ENCODE measurements around the gene LIPI.

Gene LIPI

DNA sequence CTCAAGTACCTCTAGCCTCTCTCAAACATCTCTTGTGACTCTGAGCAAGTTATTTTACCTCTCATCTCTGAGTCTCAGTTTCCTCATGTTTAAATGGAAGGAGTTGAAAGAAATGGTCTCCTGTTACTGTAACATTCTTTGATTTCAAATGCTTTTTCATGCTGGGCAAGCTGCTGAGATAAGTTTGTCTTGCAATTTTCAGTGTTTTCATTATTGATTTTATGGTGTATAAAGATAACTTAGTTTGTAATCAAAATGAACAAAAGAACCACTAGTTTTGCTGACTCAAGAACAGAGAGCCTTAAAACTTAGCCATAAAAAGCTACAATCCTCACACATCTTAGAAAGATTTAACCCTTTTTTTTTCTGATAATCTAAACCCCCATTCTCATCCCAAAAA lies 4.5 kb downstream of the LIPI start:
- TF ChIP-seq, protein P1, sequence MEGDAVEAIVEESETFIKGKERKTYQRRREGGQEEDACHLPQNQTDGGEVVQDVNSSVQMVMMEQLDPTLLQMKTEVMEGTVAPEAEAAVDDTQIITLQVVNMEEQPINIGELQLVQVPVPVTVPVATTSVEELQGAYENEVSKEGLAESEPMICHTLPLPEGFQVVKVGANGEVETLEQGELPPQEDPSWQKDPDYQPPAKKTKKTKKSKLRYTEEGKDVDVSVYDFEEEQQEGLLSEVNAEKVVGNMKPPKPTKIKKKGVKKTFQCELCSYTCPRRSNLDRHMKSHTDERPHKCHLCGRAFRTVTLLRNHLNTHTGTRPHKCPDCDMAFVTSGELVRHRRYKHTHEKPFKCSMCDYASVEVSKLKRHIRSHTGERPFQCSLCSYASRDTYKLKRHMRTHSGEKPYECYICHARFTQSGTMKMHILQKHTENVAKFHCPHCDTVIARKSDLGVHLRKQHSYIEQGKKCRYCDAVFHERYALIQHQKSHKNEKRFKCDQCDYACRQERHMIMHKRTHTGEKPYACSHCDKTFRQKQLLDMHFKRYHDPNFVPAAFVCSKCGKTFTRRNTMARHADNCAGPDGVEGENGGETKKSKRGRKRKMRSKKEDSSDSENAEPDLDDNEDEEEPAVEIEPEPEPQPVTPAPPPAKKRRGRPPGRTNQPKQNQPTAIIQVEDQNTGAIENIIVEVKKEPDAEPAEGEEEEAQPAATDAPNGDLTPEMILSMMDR (IDR thresholded peaks at IDR 0.05) = no peak

DNA sequence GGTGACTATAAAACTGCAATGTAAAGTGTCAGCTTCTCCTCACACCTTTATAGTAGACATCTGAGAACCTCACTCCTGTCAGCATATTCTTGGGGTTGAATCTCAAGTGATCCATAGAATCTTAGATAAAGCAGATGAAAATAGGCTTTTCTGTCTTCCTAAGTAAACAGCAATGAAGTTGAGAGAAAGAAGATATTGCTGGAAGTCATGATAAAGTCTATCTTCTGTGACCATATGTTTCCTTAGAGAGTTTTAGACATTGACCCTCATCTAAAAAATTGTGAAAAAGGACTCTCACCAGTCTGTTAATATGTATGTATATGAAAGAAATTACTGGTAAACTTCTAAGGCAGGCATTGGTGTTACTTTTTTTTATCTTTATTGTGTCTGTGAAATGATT lies 66.8 kb downstream of the LIPI start:
- TF ChIP-seq, protein P1 (IDR thresholded peaks at IDR 0.05) = no peak

DNA sequence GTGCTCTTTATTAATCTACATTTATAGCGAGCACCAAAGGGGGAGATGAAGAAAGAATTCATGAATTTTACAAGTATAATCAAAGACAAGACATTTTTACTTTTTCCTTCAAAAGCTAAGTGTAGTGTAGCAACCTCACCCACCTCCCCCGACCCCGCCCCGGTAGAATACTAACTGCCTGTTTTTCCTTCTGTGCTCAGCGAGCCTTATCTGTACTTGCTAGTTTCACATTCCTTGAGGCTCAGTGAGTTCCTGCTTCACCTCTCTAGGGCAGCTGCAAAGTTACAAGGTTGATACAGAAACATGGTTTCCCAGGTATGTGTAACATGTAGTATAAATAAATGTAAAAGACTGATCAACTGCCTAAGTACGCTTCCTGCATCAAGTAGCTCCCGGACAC lies 86.5 kb downstream of the LIPI start:
- TF ChIP-seq, protein P1 (IDR thresholded peaks at IDR 0.05) = no peak

DNA sequence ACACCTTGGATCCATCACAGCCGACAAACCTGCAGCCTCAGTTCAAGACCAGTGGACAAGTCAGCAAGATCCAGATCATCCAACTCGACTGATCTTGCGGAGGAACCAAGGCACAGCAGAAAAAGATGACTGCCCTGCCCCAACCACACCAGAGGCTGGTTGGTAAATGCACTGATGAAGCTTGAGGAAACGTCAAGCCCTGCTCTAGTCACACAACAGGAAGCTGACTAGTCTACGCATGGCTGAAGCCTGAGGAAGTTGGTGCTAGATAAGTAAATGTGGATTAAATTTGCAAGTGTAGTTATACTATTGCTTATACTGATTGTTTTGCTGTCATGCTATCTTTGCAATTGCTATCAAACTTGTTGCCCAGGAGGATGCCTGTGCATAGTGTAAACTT lies 89.0 kb downstream of the LIPI start:
- TF ChIP-seq, protein P1 (IDR thresholded peaks at IDR 0.05) = no peak

DNA sequence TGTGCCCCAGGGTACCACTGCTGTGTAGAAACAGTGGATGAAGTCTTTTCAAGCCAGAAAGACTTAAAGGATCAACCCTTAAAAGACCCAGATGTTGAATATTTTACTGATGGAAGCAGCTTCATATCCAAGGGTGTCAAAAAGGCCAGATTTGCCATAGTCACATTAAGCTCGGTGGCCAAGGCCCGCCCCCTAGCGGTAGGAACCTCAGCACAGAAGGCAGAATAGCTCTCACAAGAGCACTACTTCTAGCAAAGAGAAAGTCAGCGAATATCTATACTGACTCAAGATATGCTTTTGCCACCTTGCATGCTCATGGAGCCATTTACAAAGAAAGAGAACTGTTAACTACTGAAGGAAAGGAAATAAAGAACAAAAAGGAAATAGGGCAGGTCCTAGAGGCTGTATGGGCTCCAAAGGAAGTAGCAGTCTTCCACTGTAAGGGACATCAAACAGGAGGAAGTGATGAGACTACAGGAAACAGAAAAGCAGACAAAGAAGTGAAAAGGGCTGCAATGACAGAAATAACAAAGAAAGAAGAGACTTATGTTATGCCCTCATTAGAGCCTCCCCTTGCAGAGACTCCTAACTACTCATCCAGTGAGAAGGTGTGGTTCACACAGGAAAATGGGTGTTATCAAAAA lies 90.5 kb downstream of the LIPI start:
- TF ChIP-seq, protein P1 (IDR thresholded peaks at IDR 0.05) = peak; percentile 85

DNA sequence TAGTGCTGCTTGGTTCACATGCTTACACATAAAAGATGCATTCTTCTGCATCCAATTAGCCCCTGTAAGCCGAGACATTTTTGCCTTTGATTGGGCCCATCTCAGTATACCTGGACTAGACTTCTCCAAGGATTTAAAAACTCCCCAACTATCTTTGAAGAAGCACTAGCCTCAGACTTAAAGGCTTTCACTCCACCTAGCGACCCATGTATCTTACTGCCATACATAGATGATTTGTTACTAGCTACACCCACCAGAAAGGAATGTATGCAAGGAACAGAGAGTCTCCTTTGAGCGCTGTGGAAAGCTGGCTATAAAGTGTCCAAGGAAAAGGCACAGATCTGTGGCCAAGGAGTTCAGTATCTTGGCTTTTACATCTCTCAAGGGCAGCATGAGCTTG lies 91.7 kb downstream of the LIPI start:
- TF ChIP-seq, protein P1 (IDR thresholded peaks at IDR 0.05) = no peak; the same call in 1 of the 2 replicates

DNA sequence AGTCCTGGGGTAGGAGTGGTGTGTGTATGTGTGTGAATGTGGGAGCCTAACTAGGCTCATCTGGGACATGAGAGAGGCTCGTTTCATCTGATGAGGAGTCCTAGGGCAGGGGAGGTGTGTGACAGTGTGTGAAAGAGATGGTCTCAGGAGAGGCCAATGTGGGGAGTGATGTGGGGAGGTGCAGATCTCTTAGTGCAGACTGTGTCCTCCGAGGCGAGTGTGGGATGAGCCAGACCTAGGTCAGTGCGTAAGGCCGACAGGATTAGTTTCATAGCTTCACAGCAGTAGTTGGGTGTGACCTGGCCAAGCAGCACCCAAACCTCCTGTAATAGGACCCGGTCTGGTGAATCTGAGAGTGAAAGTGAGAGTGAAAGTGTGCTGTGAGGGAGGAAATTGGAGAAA lies 94.7 kb downstream of the LIPI start:
- TF ChIP-seq, protein P1 (IDR thresholded peaks at IDR 0.05) = no peak

DNA sequence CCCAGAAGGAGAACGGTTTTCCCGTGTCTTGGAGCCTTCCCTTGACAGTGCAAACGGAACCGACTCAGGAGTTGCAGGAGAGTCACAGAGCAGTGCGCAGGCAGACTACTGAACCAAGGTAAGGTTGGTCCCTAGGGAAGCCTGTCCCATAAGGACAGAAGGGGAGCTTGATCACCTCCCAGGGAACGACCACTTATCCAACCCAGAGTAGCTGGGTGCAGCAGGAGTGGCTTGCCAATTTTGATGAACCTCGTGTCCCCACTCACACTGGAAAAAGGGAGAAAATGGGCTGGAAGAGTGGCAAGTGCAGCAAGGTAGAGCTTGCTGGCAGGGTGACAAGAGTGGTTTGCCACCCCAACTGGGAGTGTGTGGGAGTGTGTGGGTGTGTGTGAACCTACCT lies 95.1 kb downstream of the LIPI start:
- TF ChIP-seq, protein P1 (IDR thresholded peaks at IDR 0.05) = no peak
